Vagina (tissue), 2 donors: Measurements from ENCODE around the gene COPS6.

Experiments
- CTCF ChIP-seq, 3 experiments: fragments of 450-650 bp in 2 of 3; fragments of 200-600 bp in 1 of 3; sonication (generic) in 1 of 3; IDR thresholded peaks; one replicate each; pipeline ENCODE4 v1.5.1; 2017 to 2019; ENCODE audit warnings: antibody characterized with exemption in 3 of 3, mild to moderate bottlenecking in 2 of 3, moderate library complexity in 2 of 3
- POLR2A ChIP-seq, 2 donors: fragments of 450-650 bp; IDR thresholded peaks; one replicate each; pipeline ENCODE4 v1.6.1; 2017; ENCODE audit warnings: antibody characterized with exemption in 2 of 2, mild to moderate bottlenecking in 2 of 2, moderate library complexity in 2 of 2

DNA sequence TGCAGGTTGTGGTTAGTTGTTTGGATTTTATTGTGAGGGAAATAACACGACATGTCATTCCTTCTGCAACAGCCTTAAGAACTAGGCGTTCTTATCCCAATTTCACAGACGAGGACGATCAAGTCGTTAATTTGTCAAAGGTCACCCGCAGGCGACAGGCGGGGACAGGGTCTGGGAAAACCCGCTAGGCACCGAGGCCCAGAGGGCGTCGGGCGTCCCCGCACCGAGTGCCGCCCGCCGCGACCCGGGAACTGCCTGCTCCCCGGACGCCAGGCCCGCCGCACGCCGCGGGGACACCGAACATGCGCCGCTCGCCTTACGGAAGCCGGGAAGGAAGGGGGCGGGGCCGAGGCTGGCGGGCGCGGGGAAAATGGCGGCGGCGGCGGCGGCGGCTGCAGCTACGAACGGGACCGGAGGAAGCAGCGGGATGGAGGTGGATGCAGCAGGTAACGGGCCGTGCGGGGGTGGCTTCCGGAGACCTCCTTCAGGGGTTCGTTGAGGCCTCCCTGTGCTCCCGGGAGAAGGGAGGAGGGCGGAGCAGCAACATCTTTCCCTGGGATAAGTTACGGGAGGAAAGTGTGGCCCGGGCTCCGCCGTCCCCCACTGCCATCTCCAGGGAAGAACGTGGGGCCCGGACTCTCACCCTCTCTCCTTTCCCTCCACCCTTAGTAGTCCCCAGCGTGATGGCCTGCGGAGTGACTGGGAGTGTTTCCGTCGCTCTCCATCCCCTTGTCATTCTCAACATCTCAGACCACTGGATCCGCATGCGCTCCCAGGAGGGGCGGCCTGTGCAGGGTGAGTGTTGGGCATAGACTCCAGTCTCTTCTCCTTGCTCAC, at the start of gene COPS6:
- peak in 1 of 2 donors; percentile 76 for TF ChIP-seq POLR2A (IDR thresholded peaks at IDR 0.05)
- peak in 1 of 3 experiments; percentile 33 for TF ChIP-seq CTCF (IDR thresholded peaks at IDR 0.05)
